Endothelial cell of umbilical vein (primary cell): Measurements from ENCODE around the gene ZSCAN16.

ENCODE experiments used
- CTCF ChIP-seq, 2 donors: IDR thresholded peaks; 1 replicate in 1 of 2; 2 replicates in 1 of 2; pipeline ENCODE4 v1.5.1; 2011; ENCODE audit warnings: low read length in 2 of 2, mild to moderate bottlenecking in 2 of 2, moderate library complexity in 2 of 2, control low read depth in 1 of 2, inconsistent platforms in 1 of 2, low read depth in 1 of 2; ENCODE audit not compliant: insufficient read depth in 1 of 2; ENCODE audit errors: extremely low read depth in 1 of 2
- MAX ChIP-seq: IDR thresholded peaks from 2 replicates; pipeline ENCODE4 v1.6.1; 2011; ENCODE audit not compliant: insufficient read depth, insufficient read length
- MYC ChIP-seq: IDR thresholded peaks from one replicate; pipeline ENCODE4 v1.6.1; 2011; ENCODE audit warnings: mild to moderate bottlenecking, low read depth, low read length
- POLR2AphosphoS5 ChIP-seq: IDR thresholded peaks from 2 replicates; pipeline ENCODE4 v1.6.1; 2012; ENCODE audit warnings: low read depth, mild to moderate bottlenecking, control low read depth, low read length, moderate library complexity; ENCODE audit not compliant: insufficient read depth

- TF ChIP-seq CTCF (IDR thresholded peaks at IDR 0.05; ENCODE audit: extremely low read depth in 1 of 2, insufficient read depth in 1 of 2, low read depth in 1 of 2, low read length in 2 of 2) (no peak), MAX (no peak), MYC (no peak), POLR2AphosphoS5 (no peak)
Measured at GRCh38 chr6:28167068-28167467, 42.7 kb downstream of the ZSCAN16 start.
